H1 (cell line): Measurements from ENCODE around the gene ALDH7A1. TPM values are rescaled to one million over a fixed set of nuclear protein-coding genes. Genes with fewer than 3 reads are reported as not detected.

Experiments used
- CTCF ChIA-PET: fragments of 300-600 bp; sonication (Branson Sonifier 250); formaldehyde crosslinking; loops from one replicate; lab custom pipeline; 2021; ENCODE audit not compliant: partially characterized antibody; lab: Charles Lee
- POLR2A ChIA-PET: fragments of 300-600 bp; sonication (Branson Sonifier 250); formaldehyde crosslinking; loops from one replicate; lab custom pipeline; 2021; ENCODE audit warnings: inconsistent platforms; ENCODE audit not compliant: partially characterized antibody; lab: Charles Lee
- DNase-seq, 2 experiments: peaks; one replicate each; pipeline versions ENCODE4 v3.0.0 to v3.0.0-alpha.2; 2010 to 2022; ENCODE audit warnings: low spot score in 2 of 2, low read depth in 1 of 2, mixed read lengths in 1 of 2
- FAIRE-seq: peaks from 2 replicates; lab custom pipeline; 2011; peaks lifted over from hg19 to GRCh38; lab: Jason Lieb, UNC
- H2AFZ ChIP-seq: 2 replicates; pipeline ENCODE4 v1.8.1; 2012; ENCODE audit warnings: low read length, inconsistent platforms
- H2AK5ac ChIP-seq: 2 replicates; pipeline ENCODE4 v1.6.1; 2013; ENCODE audit warnings: low read depth, low read length
- H2BK120ac ChIP-seq: replicated peaks from 2 replicates; pipeline ENCODE3; 2013; ENCODE audit warnings: low read depth, low read length, inconsistent platforms
- H2BK12ac ChIP-seq: 2 replicates; pipeline ENCODE4 v1.6.1; 2013; ENCODE audit warnings: low read depth, low read length
- H2BK15ac ChIP-seq: 2 replicates; pipeline ENCODE4 v1.6.1; 2013; ENCODE audit warnings: low read length
- H2BK20ac ChIP-seq: 2 replicates; pipeline ENCODE4 v1.6.1; 2013; ENCODE audit warnings: low read length
- H2BK5ac ChIP-seq: 2 replicates; pipeline ENCODE4 v1.6.1; 2013; ENCODE audit warnings: low read depth, low read length
- H3K14ac ChIP-seq: 2 replicates; pipeline ENCODE4 v1.6.1; 2013; ENCODE audit warnings: inconsistent platforms; ENCODE audit not compliant: insufficient read length
- H3K18ac ChIP-seq: 2 replicates; pipeline ENCODE4 v1.6.1; 2013; ENCODE audit warnings: low read length; ENCODE audit errors: extremely low read depth
- H3K23ac ChIP-seq: 2 replicates; pipeline ENCODE4 v1.6.1; 2013; ENCODE audit warnings: inconsistent platforms; ENCODE audit not compliant: insufficient read length
- H3K23me2 ChIP-seq: 2 replicates; pipeline ENCODE4 v1.6.1; 2013; ENCODE audit warnings: low read depth, low read length
- H3K27ac ChIP-seq: 2 replicates; pipeline ENCODE4 v1.6.1; 2011; ENCODE audit warnings: low read depth, low read length, inconsistent platforms
- H3K27me3 ChIP-seq, 4 experiments: replicated peaks in 1 of 4; 1 replicate in 1 of 4; 2 replicates in 3 of 4; pipeline versions ENCODE4 v1.6.1 to v1.8.1; 2011 to 2013; ENCODE audit warnings: low read length in 3 of 4, mild to moderate bottlenecking in 3 of 4, inconsistent platforms in 2 of 4, mixed read lengths in 2 of 4, moderate library complexity in 1 of 4; ENCODE audit not compliant: control insufficient read depth in 3 of 4, insufficient read depth in 3 of 4; ENCODE audit errors: extremely low read depth in 1 of 4
- H3K36me3 ChIP-seq, 4 experiments: 2 replicates each; pipeline versions ENCODE4 v1.6.1 to v1.8.1; 2011 to 2013; ENCODE audit warnings: mild to moderate bottlenecking in 4 of 4, low read length in 3 of 4, moderate library complexity in 2 of 4, control low read depth in 1 of 4, inconsistent platforms in 1 of 4; ENCODE audit not compliant: insufficient read depth in 4 of 4, control insufficient read depth in 2 of 4
- H3K4ac ChIP-seq: replicated peaks from 2 replicates; pipeline ENCODE3; 2013; ENCODE audit warnings: low read length, low read depth, mixed read lengths, inconsistent platforms; ENCODE audit not compliant: insufficient read length
- H3K4me1 ChIP-seq, 4 experiments: replicated peaks in 1 of 4; 1 replicate in 1 of 4; 2 replicates in 3 of 4; pipeline versions ENCODE4 v1.6.1 to v1.8.1; 2011 to 2013; ENCODE audit warnings: low read length in 3 of 4, inconsistent platforms in 2 of 4, mixed read lengths in 1 of 4; ENCODE audit not compliant: insufficient read depth in 4 of 4, control insufficient read depth in 3 of 4
- H3K4me2 ChIP-seq, 2 experiments: 2 replicates each; pipeline versions ENCODE4 v1.6.1 to v1.8.1; 2011 to 2013; ENCODE audit warnings: low read depth in 2 of 2, low read length in 2 of 2, control low read depth in 1 of 2, inconsistent platforms in 1 of 2, mild to moderate bottlenecking in 1 of 2; ENCODE audit not compliant: insufficient read depth in 1 of 2
- H3K4me3 ChIP-seq, 4 experiments: fragments of 200-600, 300-600 bp in 1 of 4; sonication (generic), shearing (Covaris generic), sonication (Bioruptor Twin) in 1 of 4; 2 replicates each; pipeline versions ENCODE4 v1.5.1 to v1.8.1; 2011 to 2016; ENCODE audit warnings: low read length in 4 of 4, low read depth in 3 of 4, control low read depth in 2 of 4, inconsistent platforms in 2 of 4, mild to moderate bottlenecking in 2 of 4, mixed read lengths in 1 of 4, moderate library complexity in 1 of 4; ENCODE audit not compliant: insufficient read depth in 2 of 4; ENCODE audit errors: extremely low read depth in 1 of 4
- H3K56ac ChIP-seq: replicated peaks from 2 replicates; pipeline ENCODE3; 2013; ENCODE audit warnings: low read depth, mild to moderate bottlenecking, mixed read lengths, low read length, inconsistent platforms; ENCODE audit not compliant: insufficient read length
- H3K79me1 ChIP-seq: 2 replicates; pipeline ENCODE4 v1.6.1; 2013; ENCODE audit warnings: low read depth, low read length, control low read depth
- H3K79me2 ChIP-seq, 2 experiments: 2 replicates each; pipeline versions ENCODE4 v1.6.1 to v1.8.1; 2012 to 2013; ENCODE audit warnings: low read length in 2 of 2, mild to moderate bottlenecking in 2 of 2, inconsistent platforms in 1 of 2; ENCODE audit not compliant: insufficient read depth in 2 of 2, control insufficient read depth in 1 of 2
- H3K9ac ChIP-seq, 4 experiments: replicated peaks in 1 of 4; 1 replicate in 1 of 4; 2 replicates in 3 of 4; pipeline versions ENCODE4 v1.6.1 to v1.8.1; 2011 to 2013; ENCODE audit warnings: low read depth in 3 of 4, low read length in 3 of 4, control low read depth in 2 of 4, mild to moderate bottlenecking in 2 of 4, moderate library complexity in 2 of 4, inconsistent platforms in 1 of 4; ENCODE audit errors: extremely low read depth in 1 of 4
- H3K9me3 ChIP-seq, 2 experiments: 2 replicates each; pipeline versions ENCODE4 v1.6.1 to v1.8.1; 2012 to 2013; ENCODE audit warnings: mild to moderate bottlenecking in 2 of 2, moderate library complexity in 2 of 2, control low read depth in 1 of 2, inconsistent platforms in 1 of 2, low read depth in 1 of 2, low read length in 1 of 2, mixed read lengths in 1 of 2; ENCODE audit not compliant: insufficient read depth in 2 of 2
- H4K20me1 ChIP-seq, 2 experiments: replicated peaks in 1 of 2; 2 replicates each; pipeline versions ENCODE3 to v1.8.1; 2011 to 2013; ENCODE audit warnings: inconsistent platforms in 2 of 2, low read length in 2 of 2, mild to moderate bottlenecking in 1 of 2; ENCODE audit not compliant: insufficient read depth in 2 of 2, control insufficient read depth in 1 of 2
- H4K5ac ChIP-seq: 2 replicates; pipeline ENCODE4 v1.6.1; 2013; ENCODE audit warnings: low read length, low read depth, mixed read lengths, inconsistent platforms; ENCODE audit not compliant: insufficient read length
- H4K8ac ChIP-seq: 2 replicates; pipeline ENCODE4 v1.8.0; 2013; ENCODE audit warnings: mild to moderate bottlenecking, moderate library complexity, low read length, inconsistent platforms; ENCODE audit not compliant: insufficient read depth; ENCODE audit errors: extremely low read depth
- H4K91ac ChIP-seq: replicated peaks from 2 replicates; pipeline ENCODE3; 2013; ENCODE audit warnings: low read length, mixed read lengths, inconsistent platforms; ENCODE audit not compliant: insufficient read length
- ASH2L ChIP-seq: fragments of 200-600, 300-600 bp; sonication (generic); IDR thresholded peaks from one replicate; pipeline ENCODE4 v1.7.1; 2017; ENCODE audit warnings: low read length
- NRF1 ChIP-seq: IDR thresholded peaks from 2 replicates; pipeline ENCODE4 v1.6.1; 2011; ENCODE audit warnings: mild to moderate bottlenecking, low read depth, low read length, improper control_type of control experiment
- SAP30 ChIP-seq: fragments of 300-600 bp; sonication (generic); IDR thresholded peaks from 2 replicates; pipeline ENCODE4 v1.7.1; 2012; ENCODE audit warnings: low read length, moderate library complexity, mild to moderate bottlenecking, inconsistent platforms; ENCODE audit not compliant: insufficient read depth, insufficient replicate concordance
- TAF1 ChIP-seq: IDR thresholded peaks from 2 replicates; pipeline ENCODE4 v1.6.1; 2011; ENCODE audit warnings: mild to moderate bottlenecking, low read depth, low read length
- WGBS, 2 experiments: shearing (Covaris generic) in 1 of 2; methylation state at CpG; one replicate each; pipeline versions ENCODE4 v1.1.6 to v1.1.7; 2013 to 2015; ENCODE audit warnings: low lambda C conversion rate in 2 of 2, mixed read lengths in 2 of 2, inconsistent platforms in 1 of 2, low coverage in 1 of 2, missing lambda C conversion rate in 1 of 2; ENCODE audit not compliant: insufficient replicate concordance in 2 of 2, insufficient coverage in 1 of 2, insufficient read length in 1 of 2; ENCODE audit errors: extremely low coverage in 1 of 2, missing lambda C conversion rate in 1 of 2; 5-methylcytosine and 5-hydroxymethylcytosine counted together
- polyA plus RNA-seq, 7 experiments: library from polyadenylated mRNA; depleted of rRNA in 3 of 7; stranded (reverse) in 5 of 7; unstranded in 2 of 7; fragments of >200 nt in 5 of 7; fragments of 200-250 nt in 2 of 7; gene quantifications; 1 replicate in 5 of 7; 2 replicates in 1 of 7; 4 replicates in 1 of 7; pipeline versions ENCODE4 v1.2.1 to v1.2.3, GENCODE V29; 2011 to 2013; ENCODE audit warnings: missing spikeins in 2 of 7, mixed read lengths in 2 of 7
- total RNA-seq: library from RNA; stranded (reverse); fragmentation: NEBNext Ultra II Directional; extraction: Animal tissue kit (Norgen Biotek cat#: 25700); gene quantifications from 2 replicates; pipeline ENCODE4 v1.2.1, GENCODE V29; 2021

ALDH7A1 gene
- total and polyA plus RNA-seq, 2 of the 8 experiments (the other 6 are each of a cell fraction or from before 2014, with no cell fraction given), result 99.6 to 225 TPM

- peaks cover 0 to 3% (median 0%) of the 10 kb centered on the region in 4 experiments; a peak in 1 of 7 replicates for H3K4me1 ChIP-seq
- no peak overlapping the region for H3K56ac ChIP-seq
- no peaks in the 10 kb centered on the region for H3K27me3 ChIP-seq
- H3K4me3 ChIP-seq, result no peak overlapping the region
- H3K4me2 ChIP-seq, result no peak overlapping the region
- no peaks in the 10 kb centered on the region for H3K9me3 ChIP-seq
- H3K36me3 ChIP-seq, result no peaks in the 10 kb centered on the region
- H3K9ac ChIP-seq, result no peak overlapping the region
- H2AFZ ChIP-seq, result no peak overlapping the region
- DNase-seq (no peak), FAIRE-seq (no peak)
- H2BK5ac ChIP-seq, result no peak overlapping the region
- no peak overlapping the region for H3K27ac ChIP-seq
- H2AK5ac ChIP-seq, result no peak overlapping the region
- no peak overlapping the region for H4K8ac ChIP-seq
- no peak overlapping the region for H2BK120ac ChIP-seq
- no peak for TF ChIP-seq NRF1
- no peak for TF ChIP-seq TAF1
- TF ChIP-seq SAP30, result no peak
- TF ChIP-seq ASH2L, result no peak
- H3K14ac ChIP-seq, result no peak overlapping the region
- no peaks in the 10 kb centered on the region for H3K79me2 ChIP-seq
- no peak overlapping the region for H2BK15ac ChIP-seq
- ChIA-PET POLR2A (no interaction called here), CTCF (interaction anchor here (1.3 to 11.4 kb wide), 6 partner anchors 9 to 175 kb away, joined by 3 to 87 read pairs (median 4); no protein-coding TSS in a partner anchor)
- no peak overlapping the region for H2BK12ac ChIP-seq
- H4K20me1 ChIP-seq, result no peaks in the 10 kb centered on the region
- no peak overlapping the region for H3K18ac ChIP-seq
- no peaks in the 10 kb centered on the region for H3K23me2 ChIP-seq
- no peak overlapping the region for H3K4ac ChIP-seq
- H2BK20ac ChIP-seq, result no peak overlapping the region
- H3K23ac ChIP-seq, result no peak overlapping the region
- H4K91ac ChIP-seq, result no peak overlapping the region
- no peaks in the 10 kb centered on the region for H3K79me1 ChIP-seq
- WGBS, 2 experiments, result 88% methylated on average over 3 of the region's 3 CpGs; no CpG with 5 or more reads in 1 of the 2 experiments
- H4K5ac ChIP-seq, result no peak overlapping the region
These were observed 82.6 kb downstream of the ALDH7A1 start for GRCh38 chr5:126512451-126512850.
